GM15510 (cell line): ENCODE measurements around the gene DNAAF5.

Experiments used
- POLR2A ChIP-seq: IDR thresholded peaks from 3 replicates; pipeline ENCODE4 v1.6.1; 2011; ENCODE audit warnings: borderline replicate concordance; ENCODE audit not compliant: insufficient read length; ENCODE audit errors: extremely low read depth

Gene DNAAF5

GRCh38 chr7:816751-817671, 90.5 kb downstream of the DNAAF5 start:
- TF ChIP-seq POLR2A, result peak; percentile 16

GRCh38 chr7:818031-818699, 91.7 kb downstream of the DNAAF5 start:
- TF ChIP-seq POLR2A, result no peak

- TF ChIP-seq POLR2A, result no peak
Measured at GRCh38 chr7:820341-820740, 93.8 kb downstream of the DNAAF5 start.

GRCh38 chr7:821688-822087, 95.2 kb downstream of the DNAAF5 start:
- TF ChIP-seq POLR2A, result no peak

- no peak for TF ChIP-seq POLR2A
Measured at GRCh38 chr7:822692-823276, 96.3 kb downstream of the DNAAF5 start.

GRCh38 chr7:823649-824048, 97.2 kb downstream of the DNAAF5 start:
- TF ChIP-seq POLR2A, result no peak

- no peak for TF ChIP-seq POLR2A
Measured at GRCh38 chr7:824081-824480, 97.6 kb downstream of the DNAAF5 start.

- TF ChIP-seq POLR2A, result no peak
Measured at GRCh38 chr7:824664-825063, 98.2 kb downstream of the DNAAF5 start.

- TF ChIP-seq POLR2A, result no peak
Measured at GRCh38 chr7:825386-825785, 98.9 kb downstream of the DNAAF5 start.

- TF ChIP-seq POLR2A, result no peak
Measured at GRCh38 chr7:826230-826917, 99.9 kb downstream of the DNAAF5 start.

GRCh38 chr7:828793-829561, 102.5 kb downstream of the DNAAF5 start:
- TF ChIP-seq POLR2A, result no peak

- TF ChIP-seq POLR2A, result no peak
Measured at GRCh38 chr7:830069-830468, 103.6 kb downstream of the DNAAF5 start.

GRCh38 chr7:831596-832166, 105.2 kb downstream of the DNAAF5 start:
- TF ChIP-seq POLR2A, result no peak
